A549 treated with CORT108297 at 1 μM for 4 hours (cell line): ENCODE data around the gene SOSTDC1. TPM values are rescaled to one million over a fixed set of nuclear protein-coding genes. Genes with fewer than 3 reads are reported as not detected.

Experiments
- total RNA-seq: library from RNA; stranded (reverse); fragments of 200-300 nt; extraction: Qiagen RNA extraction; gene quantifications from 5 replicates; pipeline ENCODE4 v1.2.3, GENCODE V29; 2022

The SOSTDC1 gene
- total RNA-seq, result not detected in 5 replicates

GRCh38 chr7:16465469-16466361 is at the start of gene SOSTDC1:
Gene SOSTDC1, minus strand, starts transcription at chr7:16465738. Its CDS starts 70 bp downstream, at chr7:16465668.

GRCh38 chr7:16421333-16422102 is 44.0 kb downstream of the SOSTDC1 start, which contains the start of gene CRPPA:
Gene CRPPA, minus strand, starts transcription at chr7:16421538. Its CDS starts 216 bp downstream, at chr7:16421322.

Other genes starting within 250 kb of the SOSTDC1 start
- gene CRPPA, start 44.2 kb downstream of the SOSTDC1 start, total RNA-seq, result 0.45 to 0.85 TPM (median 0.57 TPM) in 5 replicates
- gene LRRC72, start 61.1 kb upstream of the SOSTDC1 start, total RNA-seq, result not detected in 5 replicates
- gene ANKMY2, start 180.0 kb upstream of the SOSTDC1 start, total RNA-seq, result 13.1 to 15.7 TPM (median 14.5 TPM) in 5 replicates
- gene BZW2, start 180.4 kb upstream of the SOSTDC1 start, total RNA-seq, result 90.6 to 103 TPM (median 93.0 TPM) in 5 replicates